K562 (cell line): Measurements from ENCODE around the gene CDKL5. TPM values are rescaled to one million over a fixed set of nuclear protein-coding genes. Genes with fewer than 3 reads are reported as not detected.

Experiments used
- ATAC-seq: fragments of 200-7000 bp; cut with Tn5 transposase; 3 replicates; pipeline ENCODE4 v1.9.1; 2020; ENCODE audit warnings: moderate library complexity
- BruUV-seq: library from RNA; stranded (reverse); fragments of 400-500 nt; replicated peaks from 2 replicates; lab custom pipeline; 2021; lab: Mats Ljungman, UMichigan
- CTCF ChIA-PET: fragments of 300-600 bp; formaldehyde crosslinking; extraction: SDS; loops from one replicate; lab custom pipeline; 2021; ENCODE audit warnings: low intra/inter-chr PET ratio; lab: Yijun Ruan, JAX
- POLR2A ChIA-PET: fragments of 300-600, 350-650 bp; sonication (Branson Sonifier 250); formaldehyde crosslinking; extraction: SDS; loops from one replicate; lab custom pipeline; 2021; ENCODE audit warnings: antibody characterized with exemption, inconsistent platforms; lab: Yijun Ruan, JAX
- DNase-seq, 4 experiments: peaks; one replicate each; pipeline versions ENCODE4 v3.0.0 to v3.0.0-alpha.2; 2011 to 2018; ENCODE audit warnings: low spot score in 3 of 4, mixed read lengths in 3 of 4; ENCODE audit errors: extremely low read depth in 1 of 4
- FAIRE-seq: peaks from 2 replicates; lab custom pipeline; 2011; peaks lifted over from hg19 to GRCh38; lab: Jason Lieb, UNC
- H2AFZ ChIP-seq: 2 replicates; pipeline ENCODE4 v1.6.0; 2011; ENCODE audit warnings: low read depth, low read length, control low read depth, inconsistent platforms
- H3K27ac ChIP-seq: fragments of 200-600 bp; 3 replicates; pipeline ENCODE4 v1.8.0; 2011; ENCODE audit warnings: low read depth, mild to moderate bottlenecking, control low read depth, inconsistent platforms, low read length, moderate library complexity, mixed read lengths; ENCODE audit errors: extremely low read depth
- H3K27me3 ChIP-seq, 2 experiments: fragments of 300-600 bp in 1 of 2; 2 replicates in 1 of 2; 3 replicates in 1 of 2; pipeline versions ENCODE4 v1.6.0 to v1.8.0; 2011; ENCODE audit warnings: inconsistent platforms in 2 of 2, low read length in 2 of 2, mild to moderate bottlenecking in 1 of 2, mixed read lengths in 1 of 2, moderate library complexity in 1 of 2; ENCODE audit not compliant: control insufficient read depth in 2 of 2, insufficient read depth in 2 of 2
- H3K36me3 ChIP-seq: fragments of 300-600 bp; 3 replicates; pipeline ENCODE4 v1.8.0; 2011; ENCODE audit warnings: mild to moderate bottlenecking, low read length, inconsistent platforms; ENCODE audit not compliant: control insufficient read depth, insufficient read depth
- H3K4me1 ChIP-seq, 2 experiments: fragments of 200-600 bp in 1 of 2; replicated peaks in 1 of 2; 2 replicates in 1 of 2; 3 replicates in 1 of 2; pipeline versions ENCODE4 v1.5.1 to v1.8.0; 2011; ENCODE audit warnings: inconsistent platforms in 2 of 2, low read length in 2 of 2, mild to moderate bottlenecking in 1 of 2, mixed read lengths in 1 of 2, moderate library complexity in 1 of 2; ENCODE audit not compliant: control insufficient read depth in 2 of 2, insufficient read depth in 2 of 2
- H3K4me2 ChIP-seq: 2 replicates; pipeline ENCODE4 v1.6.1; 2011; ENCODE audit warnings: low read length, control low read depth, inconsistent platforms, mixed read lengths; ENCODE audit not compliant: insufficient read depth
- H3K4me3 ChIP-seq: fragments of 200-600 bp; sonication (generic), shearing (Covaris generic); 2 replicates; pipeline ENCODE4 v1.5.1; 2016; ENCODE audit warnings: control low read depth, inconsistent platforms
- H3K79me2 ChIP-seq: fragments of 200-600 bp; 3 replicates; pipeline ENCODE4 v1.8.0; 2011; ENCODE audit warnings: low read length, inconsistent platforms; ENCODE audit not compliant: control insufficient read depth, insufficient read depth
- H3K9ac ChIP-seq, 2 experiments: 2 replicates each; pipeline versions ENCODE4 v1.6.0 to v1.6.1; 2011; ENCODE audit warnings: low read depth in 2 of 2, low read length in 2 of 2, control low read depth in 1 of 2, inconsistent platforms in 1 of 2, mild to moderate bottlenecking in 1 of 2, mixed read lengths in 1 of 2; ENCODE audit not compliant: insufficient read depth in 1 of 2
- H3K9me1 ChIP-seq: one replicate; pipeline ENCODE4 v1.6.0; 2011; ENCODE audit warnings: inconsistent platforms, mild to moderate bottlenecking, low read length, moderate library complexity; ENCODE audit not compliant: control insufficient read depth, insufficient read depth
- H3K9me3 ChIP-seq: replicated peaks from 2 replicates; pipeline ENCODE4 v1.5.1; 2011; ENCODE audit warnings: low read depth, low read length, inconsistent platforms; ENCODE audit not compliant: control insufficient read depth, insufficient read depth
- H4K20me1 ChIP-seq: replicated peaks from 2 replicates; pipeline ENCODE4 v1.6.1; 2011; ENCODE audit warnings: low read length, inconsistent platforms, mixed read lengths; ENCODE audit not compliant: control insufficient read depth, insufficient read depth
- BCOR ChIP-seq: fragments of 450-650 bp; IDR thresholded peaks from 2 replicates; pipeline ENCODE4 v1.6.1; 2016
- CREB3 ChIP-seq: fragments of 450-650 bp; conservative IDR thresholded peaks from 2 replicates; pipeline ENCODE4 v1.6.1; 2016; ENCODE audit warnings: missing genetic modification characterization, low read depth, mild to moderate bottlenecking, missing compliant biosample characterization, moderate library complexity
- ILF3 ChIP-seq: fragments of 450-650 bp; IDR thresholded peaks from 2 replicates; pipeline ENCODE4 v1.6.1; 2018; ENCODE audit warnings: antibody characterized with exemption, mild to moderate bottlenecking, moderate library complexity, borderline replicate concordance
- KLF13 ChIP-seq: fragments of 450-650 bp; IDR thresholded peaks from 2 replicates; pipeline ENCODE4 v1.6.1; 2016; ENCODE audit warnings: missing genetic modification characterization, low read depth, mild to moderate bottlenecking, missing compliant biosample characterization, moderate library complexity, borderline replicate concordance
- MLLT1 ChIP-seq, 2 experiments: fragments of 450-650 bp; IDR thresholded peaks; 2 replicates each; pipeline ENCODE4 v1.6.1; 2016
- PTRF ChIP-seq: fragments of 450-650 bp; IDR thresholded peaks from 2 replicates; pipeline ENCODE4 v1.6.1; 2016; ENCODE audit warnings: mild to moderate bottlenecking, missing genetic modification characterization, missing compliant biosample characterization
- REST ChIP-seq, 2 experiments: fragments of 450-650 bp; formaldehyde crosslinking in 1 of 2; IDR thresholded peaks; 2 replicates each; pipeline versions ENCODE4 v1.4.0 to v1.6.1; 2014 to 2020; ENCODE audit warnings: mild to moderate bottlenecking in 2 of 2, borderline replicate concordance in 1 of 2, low read depth in 1 of 2
- ZNF174 ChIP-seq: fragments of 250-450 bp; sonication (Bioruptor Pico); IDR thresholded peaks from 2 replicates; pipeline ENCODE4 v1.4.0; 2020; ENCODE audit warnings: mild to moderate bottlenecking
- ZNF395 ChIP-seq: fragments of 200-800 bp; sonication (Bioruptor generic); IDR thresholded peaks from 2 replicates; pipeline ENCODE4 v1.6.1; 2017; ENCODE audit warnings: missing genetic modification characterization, missing compliant biosample characterization
- ZNF444 ChIP-seq: fragments of 250-450 bp; sonication (Bioruptor Pico); IDR thresholded peaks from 2 replicates; pipeline ENCODE4 v1.4.0; 2020; ENCODE audit warnings: mild to moderate bottlenecking, moderate library complexity
- ZNF830 ChIP-seq: fragments of 250-450 bp; sonication (Bioruptor Pico); IDR thresholded peaks from 2 replicates; pipeline ENCODE4 v1.5.0; 2021; ENCODE audit warnings: mild to moderate bottlenecking
- WGBS: fragments of 100-300 bp; shearing (Covaris generic); methylation state at CpG from one replicate; pipeline ENCODE4 v1.1.6; 2016; ENCODE audit warnings: low coverage, mixed read lengths; ENCODE audit not compliant: insufficient coverage; ENCODE audit errors: missing lambda C conversion rate; 5-methylcytosine and 5-hydroxymethylcytosine counted together
- in situ Hi-C: fragments of 300-500 bp; cut with MboI; formaldehyde crosslinking; loops from 4 replicates; pipeline ENCODE4 v1.15.0; 2018; ENCODE audit warnings: inconsistent platforms, mixed read lengths
- intact Hi-C: fragments of 100-400 bp; cut with micrococcal nuclease; formaldehyde crosslinking; loops from 2 replicates; pipeline ENCODE4 v1.14.2; 2022
- polyA plus RNA-seq, 8 experiments: library from polyadenylated mRNA; depleted of rRNA in 4 of 8; stranded (reverse) in 5 of 8; unstranded in 3 of 8; fragments of >200 nt; fragmentation: Nextera tagmentation in 2 of 8; fragmentation: Illumina TruSeq in 1 of 8; extraction: Ambion mirVana in 2 of 8; extraction: Trizol in 1 of 8; gene quantifications; 2 replicates each; pipeline versions ENCODE4 v1.2.1 to v1.2.3, GENCODE V29; 2011 to 2014; ENCODE audit warnings: inconsistent platforms in 1 of 8, missing spikeins in 1 of 8
- total RNA-seq, 7 experiments: library from RNA; depleted of rRNA in 6 of 7; stranded (reverse); fragments of >200 nt in 6 of 7; fragmentation: Illumina TruSeq in 2 of 7; extraction: Trizol in 2 of 7; gene quantifications; 2 replicates each; pipeline versions ENCODE4 v1.2.1 to v1.2.3, GENCODE V29; 2011 to 2021; ENCODE audit warnings: low replicate concordance in 1 of 7

The CDKL5 gene
- total and polyA plus RNA-seq, 9 of the 15 experiments (the other 6 are each of a cell fraction or from before 2014, with no cell fraction given), result under 0.01 to 0.21 (median 0.04) TPM

- 0% methylated on average over 1 of the region's 1 CpG for WGBS
- no TSS peak for BruUV-seq
- no peak for FAIRE-seq
- in situ Hi-C loops, result no loop called here
- ATAC-seq, result no peak
- ChIA-PET POLR2A (no interaction called here), CTCF (no interaction called here)
- no peaks in the 10 kb centered on the region for H3K79me2 ChIP-seq
- H4K20me1 ChIP-seq, result no peaks in the 10 kb centered on the region
- H3K36me3 ChIP-seq, result no peaks in the 10 kb centered on the region
- no peak overlapping the region for H3K4me2 ChIP-seq
- no peaks in the 10 kb centered on the region for H3K4me1 ChIP-seq
- no peak overlapping the region for H2AFZ ChIP-seq
- H3K9ac ChIP-seq, result no peak overlapping the region
- H3K27ac ChIP-seq, result no peak overlapping the region
- intact Hi-C loops, result no loop called here
- no peaks in the 10 kb centered on the region for H3K27me3 ChIP-seq
- no peak overlapping the region for H3K4me3 ChIP-seq
- no peak for DNase-seq
- no peaks in the 10 kb centered on the region for H3K9me3 ChIP-seq
- H3K9me1 ChIP-seq, result no peaks in the 10 kb centered on the region
- TF ChIP-seq ILF3 (no peak), BCOR (no peak), ZNF444 (CRISPR knock-in tag) (no peak), ZNF395 (CRISPR knock-in tag) (no peak), MLLT1 (IDR thresholded peaks at IDR 0.05) (no peak), REST (IDR thresholded peaks at IDR 0.05; ENCODE audit: borderline replicate concordance) (no peak), REST (CRISPR knock-in tag; IDR thresholded peaks at IDR 0.05; ENCODE audit: low read depth) (no peak), CREB3 (tag) (no peak), ZNF174 (no peak), ZNF830 (no peak), KLF13 (tag) (no peak), PTRF (tag) (no peak)
Measured at GRCh38 chrX:18575744-18576143, 150.3 kb downstream of the CDKL5 start.
